H9 (cell line): Measurements from ENCODE around the gene AMPH. TPM values are rescaled to one million over a fixed set of nuclear protein-coding genes. Genes with fewer than 3 reads are reported as not detected.

Experiments used
- DNase-seq: peaks from one replicate; pipeline ENCODE4 v3.0.0-alpha.2; 2017
- H2AFZ ChIP-seq: one replicate; pipeline ENCODE4 v1.6.1; 2013; ENCODE audit warnings: mild to moderate bottlenecking, low read length, control low read depth, moderate library complexity
- H2AK5ac ChIP-seq: 2 replicates; pipeline ENCODE4 v1.6.1; 2013; ENCODE audit warnings: low read length, control low read depth, mixed read lengths; ENCODE audit not compliant: insufficient read length
- H2BK120ac ChIP-seq: one replicate; pipeline ENCODE4 v1.6.1; 2013; ENCODE audit warnings: low read depth, mild to moderate bottlenecking, low read length, control low read depth, inconsistent platforms; ENCODE audit not compliant: poor library complexity, severe bottlenecking
- H2BK12ac ChIP-seq: 2 replicates; pipeline ENCODE4 v1.6.1; 2013; ENCODE audit warnings: low read length, control low read depth, mixed read lengths, low read depth; ENCODE audit not compliant: insufficient read length
- H2BK15ac ChIP-seq: 2 replicates; pipeline ENCODE4 v1.6.1; 2013; ENCODE audit warnings: low read depth, low read length, control low read depth
- H2BK20ac ChIP-seq: one replicate; pipeline ENCODE4 v1.6.1; 2013; ENCODE audit warnings: low read depth, mild to moderate bottlenecking, low read length, control low read depth, inconsistent platforms; ENCODE audit not compliant: poor library complexity, severe bottlenecking
- H2BK5ac ChIP-seq: 2 replicates; pipeline ENCODE4 v1.6.1; 2013; ENCODE audit warnings: low read length, control low read depth, mixed read lengths; ENCODE audit not compliant: insufficient read length
- H3K14ac ChIP-seq: 2 replicates; pipeline ENCODE4 v1.6.1; 2013; ENCODE audit warnings: low read length, control low read depth; ENCODE audit not compliant: insufficient read depth
- H3K18ac ChIP-seq: 2 replicates; pipeline ENCODE4 v1.6.1; 2013; ENCODE audit warnings: low read depth, mild to moderate bottlenecking, mixed read lengths, low read length, control low read depth; ENCODE audit not compliant: insufficient read length
- H3K23ac ChIP-seq: 2 replicates; pipeline ENCODE4 v1.6.1; 2013; ENCODE audit warnings: low read length, control low read depth, mixed read lengths, low read depth; ENCODE audit not compliant: insufficient read length
- H3K23me2 ChIP-seq: 2 replicates; pipeline ENCODE4 v1.6.1; 2013; ENCODE audit warnings: low read depth, mild to moderate bottlenecking, mixed read lengths, low read length, control low read depth; ENCODE audit not compliant: insufficient read length, poor library complexity, severe bottlenecking
- H3K27ac ChIP-seq: 2 replicates; pipeline ENCODE4 v1.5.1; 2013; ENCODE audit warnings: low read length, control low read depth, mixed read lengths, low read depth; ENCODE audit not compliant: insufficient read length
- H3K27me3 ChIP-seq: 2 replicates; pipeline ENCODE4 v1.6.1; 2013; ENCODE audit warnings: low read length, control low read depth, inconsistent platforms; ENCODE audit not compliant: insufficient read depth
- H3K4ac ChIP-seq: 2 replicates; pipeline ENCODE4 v1.6.1; 2013; ENCODE audit warnings: low read depth, mild to moderate bottlenecking, control low read depth, inconsistent platforms, low read length, moderate library complexity
- H3K4me1 ChIP-seq: 2 replicates; pipeline ENCODE4 v1.6.1; 2013; ENCODE audit warnings: low read length, control low read depth, inconsistent platforms; ENCODE audit not compliant: insufficient read depth
- H3K4me2 ChIP-seq: 2 replicates; pipeline ENCODE4 v1.6.1; 2013; ENCODE audit warnings: low read length, control low read depth, mixed read lengths; ENCODE audit not compliant: insufficient read length, insufficient read depth
- H3K56ac ChIP-seq: 2 replicates; pipeline ENCODE4 v1.6.1; 2013; ENCODE audit warnings: low read depth, mild to moderate bottlenecking, mixed read lengths, low read length, control low read depth; ENCODE audit not compliant: insufficient read length
- H3K79me1 ChIP-seq: 2 replicates; pipeline ENCODE4 v1.6.1; 2013; ENCODE audit warnings: low read depth, mild to moderate bottlenecking, moderate library complexity, low read length, control low read depth, inconsistent platforms; ENCODE audit not compliant: insufficient read depth, poor library complexity, severe bottlenecking
- H3K79me2 ChIP-seq: 2 replicates; pipeline ENCODE4 v1.6.1; 2013; ENCODE audit warnings: low read length, control low read depth, inconsistent platforms; ENCODE audit not compliant: insufficient read depth
- H3K9ac ChIP-seq: 2 replicates; pipeline ENCODE4 v1.6.1; 2013; ENCODE audit warnings: low read length, control low read depth, mixed read lengths; ENCODE audit not compliant: insufficient read length; ENCODE audit errors: extremely low read depth
- H3K9me3 ChIP-seq: one replicate; pipeline ENCODE4 v1.6.1; 2013; ENCODE audit warnings: low read depth, low read length, inconsistent platforms; ENCODE audit not compliant: control insufficient read depth
- H3T11ph ChIP-seq: one replicate; pipeline ENCODE4 v1.6.1; 2013; ENCODE audit warnings: mild to moderate bottlenecking, low read length, control low read depth, inconsistent platforms
- H4K20me1 ChIP-seq: one replicate; pipeline ENCODE4 v1.6.1; 2013; ENCODE audit not compliant: control insufficient read depth, insufficient read length, insufficient read depth
- H4K5ac ChIP-seq: 2 replicates; pipeline ENCODE4 v1.6.1; 2013; ENCODE audit warnings: low read depth, mild to moderate bottlenecking, mixed read lengths, low read length, control low read depth; ENCODE audit not compliant: insufficient read length
- H4K8ac ChIP-seq: replicated peaks from 2 replicates; pipeline ENCODE4 v1.6.1; 2013; ENCODE audit warnings: low read length, control low read depth, mixed read lengths, low read depth; ENCODE audit not compliant: insufficient read length
- H4K91ac ChIP-seq: 2 replicates; pipeline ENCODE4 v1.6.1; 2013; ENCODE audit warnings: low read depth, mild to moderate bottlenecking, moderate library complexity, mixed read lengths, low read length, control low read depth; ENCODE audit not compliant: insufficient read length
- H3K27ac Mint-ChIP-seq, 3 experiments: 2 replicates in 2 of 3; 3 replicates in 1 of 3; pipeline ENCODE4 v1.8.0; 2020 to 2021; ENCODE audit warnings: mixed read lengths in 3 of 3, mild to moderate bottlenecking in 1 of 3, moderate library complexity in 1 of 3
- H3K27me3 Mint-ChIP-seq: 2 replicates; pipeline ENCODE4 v1.8.0; 2021; ENCODE audit warnings: low read depth, mild to moderate bottlenecking, moderate library complexity, mixed read lengths
- H3K36me3 Mint-ChIP-seq, 3 experiments: 2 replicates in 2 of 3; 3 replicates in 1 of 3; pipeline ENCODE4 v1.8.0; 2020 to 2021; ENCODE audit warnings: low read depth in 3 of 3, mixed read lengths in 3 of 3; ENCODE audit not compliant: insufficient read depth in 1 of 3
- H3K4me1 Mint-ChIP-seq, 2 experiments: 2 replicates each; pipeline ENCODE4 v1.8.0; 2020; ENCODE audit warnings: mixed read lengths in 2 of 2
- H3K4me3 Mint-ChIP-seq, 2 experiments: 2 replicates in 1 of 2; 3 replicates in 1 of 2; pipeline ENCODE4 v1.8.0; 2020 to 2021; ENCODE audit warnings: mild to moderate bottlenecking in 2 of 2, mixed read lengths in 2 of 2, moderate library complexity in 1 of 2
- H3K9me3 Mint-ChIP-seq, 2 experiments: 2 replicates in 1 of 2; 3 replicates in 1 of 2; pipeline ENCODE4 v1.8.0; 2020; ENCODE audit warnings: mild to moderate bottlenecking in 2 of 2, mixed read lengths in 2 of 2, moderate library complexity in 1 of 2
- CTCF ChIP-seq: fragments of 200-600 bp; sonication (generic); conservative IDR thresholded peaks from 3 replicates; pipeline ENCODE4 v1.8.0; 2021; ENCODE audit warnings: antibody characterized with exemption, mild to moderate bottlenecking
- WGBS: extraction: QIAGEN DNeasy Blood & Tissue Kit; methylation state at CpG from one replicate; pipeline ENCODE4 v1.1.7; 2013; ENCODE audit warnings: missing lambda C conversion rate, low lambda C conversion rate, mixed read lengths; ENCODE audit not compliant: insufficient read length; ENCODE audit errors: extremely low coverage; 5-methylcytosine and 5-hydroxymethylcytosine counted together
- total RNA-seq: library from RNA; stranded (reverse); gene quantifications from 2 replicates; pipeline ENCODE4 v1.2.1, GENCODE V29; 2021

Gene AMPH
- total RNA-seq, 1 experiment from 2014 or later: 4.8 TPM

- no peak for TF ChIP-seq CTCF
Observed at GRCh38 chr7:38367301-38367890, 263.8 kb downstream of the AMPH start.

More at GRCh38 chr7:38367301-38367890, 263.8 kb downstream of the AMPH start:
- no peak overlapping the region for H2AFZ ChIP-seq
- H3K27ac ChIP-seq: no peak overlapping the region
- no peak overlapping the region for H3K14ac ChIP-seq
- no peaks in the 10 kb centered on the region for H3K79me1 ChIP-seq
- H3T11ph ChIP-seq: no peak overlapping the region
- H3K9me3 ChIP-seq: no peaks in the 10 kb centered on the region
- no peak for DNase-seq
- H3K23ac ChIP-seq: no peak overlapping the region
- no peak overlapping the region for H2BK120ac ChIP-seq
- WGBS: no CpG with 5 or more reads among the region's 1 CpG
- no peak overlapping the region for H3K4me2 ChIP-seq
- no peak overlapping the region for H3K18ac ChIP-seq
- H3K27me3 Mint-ChIP-seq: no peaks in the 10 kb centered on the region
- no peaks in the 10 kb centered on the region for H3K27me3 ChIP-seq
- H2BK12ac ChIP-seq: no peak overlapping the region
- H4K5ac ChIP-seq: no peak overlapping the region
- no peak overlapping the region for H2BK15ac ChIP-seq
- no peak overlapping the region; a peak in 2 of 7 replicates for H3K27ac Mint-ChIP-seq
- H3K36me3 Mint-ChIP-seq: peaks cover 0 to 4% (median 0%) of the 10 kb centered on the region in 3 experiments; a peak in 1 of 7 replicates
- H4K20me1 ChIP-seq: no peaks in the 10 kb centered on the region
- no peak overlapping the region for H3K56ac ChIP-seq
- no peak overlapping the region for H2AK5ac ChIP-seq
- no peak overlapping the region for H4K8ac ChIP-seq
- no peak overlapping the region for H4K91ac ChIP-seq
- no peak overlapping the region for H2BK20ac ChIP-seq
- peaks cover 11 to 13% of the 10 kb centered on the region in 2 experiments for H3K4me1 Mint-ChIP-seq
- no peak overlapping the region for H3K9ac ChIP-seq
- no peak overlapping the region for H3K4me3 Mint-ChIP-seq
- no peaks in the 10 kb centered on the region for H3K79me2 ChIP-seq
- H3K9me3 Mint-ChIP-seq: no peaks in the 10 kb centered on the region
- H3K4ac ChIP-seq: no peak overlapping the region
- no peak overlapping the region for H2BK5ac ChIP-seq
- no peaks in the 10 kb centered on the region for H3K4me1 ChIP-seq
- H3K23me2 ChIP-seq: no peaks in the 10 kb centered on the region
